Activated CD4-positive, alpha-beta T cell treated with anti-CD3 and anti-CD28 coated beads for 48 hours (primary cell): ENCODE results near the gene BEST4.
"Not testable (repeated sequence)": the region's sequence is repeated elsewhere in the genome, so short reads cannot be mapped to it uniquely, and the experiment has no call there.

Experiments
- DNase-seq: peaks from one replicate; pipeline ENCODE4 v3.0.0-alpha.2; 2020

BEST4 gene

GRCh38 chr1:44788120-44788860 is at the start of gene BEST4:
Gene BEST4 (minus strand): TSS chr1:44788170. CDS start chr1:44787705, 465 bp downstream.
- no peak for DNase-seq

GRCh38 chr1:44835738-44836675 is 48.0 kb upstream of the BEST4 start:
- DNase-seq, result peak; percentile 95

GRCh38 chr1:44834328-44834727 is 46.4 kb upstream of the BEST4 start:
- no peak for DNase-seq

- no peak for DNase-seq
Observed at GRCh38 chr1:44832056-44832705, 44.2 kb upstream of the BEST4 start.

GRCh38 chr1:44831516-44831915 is 43.5 kb upstream of the BEST4 start:
- no peak for DNase-seq

DNA sequence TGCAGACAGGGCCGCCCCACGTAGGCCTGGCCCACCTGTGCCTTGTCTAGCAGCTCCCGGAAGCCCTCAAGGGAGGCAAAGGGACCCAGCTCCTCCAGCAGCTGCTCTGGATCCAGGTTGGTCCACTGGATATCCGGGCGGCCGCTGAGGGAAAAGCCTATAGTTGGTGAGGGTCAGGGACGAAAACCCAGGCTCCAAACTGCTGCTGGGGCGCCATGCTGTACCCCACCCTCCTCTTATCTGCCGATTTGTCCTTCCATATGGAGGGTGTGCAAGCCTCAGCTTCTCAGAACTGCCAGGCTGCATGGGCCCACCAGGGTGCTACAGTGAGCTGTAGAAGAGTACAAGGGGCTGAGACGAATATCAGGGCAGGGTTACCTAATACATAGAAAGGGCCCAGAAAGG is 42.9 kb upstream of the BEST4 start:
- DNase-seq, result no peak

DNA sequence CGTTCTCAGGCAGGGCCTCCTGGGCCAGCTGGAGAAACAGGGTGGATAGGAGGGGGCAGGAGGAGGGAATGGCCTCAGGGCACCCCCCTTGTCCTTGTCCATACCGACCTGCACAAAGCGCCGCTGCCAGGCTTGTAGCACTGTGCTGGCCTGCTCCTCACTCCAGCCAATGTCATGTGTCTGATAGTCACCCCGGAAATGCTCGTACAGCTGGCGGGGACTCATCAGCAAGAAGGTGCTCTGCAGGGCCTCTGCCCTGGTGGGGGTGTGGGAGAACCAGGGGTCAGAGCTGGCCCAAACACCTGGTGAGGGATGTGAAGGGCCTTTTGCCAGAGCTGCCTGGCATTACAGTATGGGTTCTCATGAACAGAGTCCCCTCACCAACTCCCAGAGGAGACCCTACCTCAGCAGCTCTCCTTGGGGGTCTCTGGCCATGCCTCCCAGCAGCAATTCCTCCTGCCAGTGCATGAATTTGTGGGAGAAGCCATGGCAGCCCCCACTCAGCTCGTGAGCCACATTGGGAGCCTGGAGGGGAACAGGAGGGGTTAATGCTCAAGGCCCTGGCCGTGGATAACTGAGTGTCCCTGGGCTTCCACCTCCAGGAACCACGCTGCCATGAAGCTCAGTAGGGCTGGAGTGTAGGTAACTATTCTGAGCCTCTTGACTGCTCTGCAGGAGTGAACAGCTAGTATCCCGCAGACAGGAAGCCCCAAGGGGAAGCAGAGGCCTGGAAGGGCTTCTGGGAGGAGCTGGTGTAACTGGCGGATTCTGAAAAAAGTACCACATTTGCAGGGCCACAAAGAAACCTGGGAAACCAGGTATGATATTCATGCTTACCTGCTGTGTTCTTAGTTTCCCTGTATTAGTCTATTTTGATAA is 41.8 kb upstream of the BEST4 start:
- no peak for DNase-seq

GRCh38 chr1:44828841-44829440 is 41.0 kb upstream of the BEST4 start:
- no peak for DNase-seq

- DNase-seq, result no peak
Observed at GRCh38 chr1:44828003-44828651, 40.2 kb upstream of the BEST4 start.

- no peak for DNase-seq
Observed at GRCh38 chr1:44827197-44828002, 39.4 kb upstream of the BEST4 start.

DNA sequence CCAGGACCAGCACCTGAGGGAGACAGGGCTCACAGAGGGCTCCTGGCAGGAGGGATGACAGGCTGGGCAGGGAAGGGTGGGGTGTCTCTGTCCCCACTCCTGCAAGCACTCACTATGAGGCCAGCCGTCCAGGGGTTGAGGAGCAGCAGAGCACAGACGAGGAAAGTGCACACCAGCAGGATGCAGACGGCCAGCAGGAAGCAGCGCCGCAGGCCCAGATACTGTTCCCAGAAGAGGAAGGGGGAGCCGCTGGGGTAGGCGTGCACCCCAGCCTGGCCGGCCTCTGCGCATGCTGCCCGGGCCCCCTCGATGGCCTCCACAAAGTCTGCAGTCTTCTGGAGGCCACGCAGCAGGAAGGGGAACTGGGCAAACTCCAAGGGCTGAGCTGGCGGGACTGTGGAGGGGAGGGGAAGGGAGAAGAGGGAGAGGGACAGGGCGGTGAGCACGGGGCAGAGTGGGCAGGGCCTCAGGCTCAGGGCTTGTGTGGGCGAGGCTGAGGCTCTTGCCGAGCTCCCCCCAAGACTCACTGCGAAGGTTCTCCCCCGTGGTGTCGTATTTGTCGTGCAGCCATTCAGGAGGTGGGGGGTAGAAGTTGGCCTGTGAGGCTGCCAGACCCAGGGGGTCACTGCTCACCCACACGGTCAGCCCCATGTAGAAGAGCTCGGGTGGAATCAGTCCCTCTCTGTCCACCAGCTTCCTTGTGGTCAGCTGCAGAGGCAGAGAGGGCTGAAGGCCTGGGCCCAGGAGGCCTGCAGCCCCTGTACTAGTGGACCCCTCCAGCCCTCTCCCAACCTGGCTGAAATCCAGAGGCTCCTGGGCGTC is 38.6 kb upstream of the BEST4 start:
- no peak for DNase-seq

- DNase-seq, result not testable (repeated sequence)
Observed at GRCh38 chr1:44824392-44824791, 36.4 kb upstream of the BEST4 start.

GRCh38 chr1:44822981-44823451 is 35.0 kb upstream of the BEST4 start:
- no peak for DNase-seq

DNA sequence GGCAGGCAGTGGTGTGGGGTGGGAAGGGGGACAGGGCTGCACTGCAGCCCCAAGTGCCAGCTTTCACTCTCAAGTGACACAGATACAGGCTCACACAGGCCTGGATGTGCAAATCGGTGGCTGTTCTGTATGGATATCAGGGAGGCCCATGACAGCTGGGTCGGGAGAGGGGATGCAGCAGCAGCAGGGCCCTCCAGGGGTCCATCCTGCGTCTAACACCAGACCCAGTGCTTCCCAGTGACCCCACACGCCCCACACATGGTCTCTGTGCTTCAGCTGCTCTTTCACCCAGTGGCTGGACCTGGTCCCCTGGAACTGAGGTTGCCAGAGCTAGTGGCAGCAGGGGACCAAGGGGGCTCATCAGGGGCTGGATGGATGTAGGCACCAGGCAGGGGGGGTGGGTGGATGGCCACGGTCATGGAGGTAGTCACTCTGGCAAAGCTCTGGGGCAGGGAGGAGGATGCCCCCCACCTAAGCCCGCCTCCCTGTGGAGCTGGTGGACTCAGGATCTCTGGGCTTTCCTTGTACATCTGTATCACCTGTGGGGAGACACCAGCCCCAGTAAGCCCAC is 34.2 kb upstream of the BEST4 start:
- no peak for DNase-seq

DNA sequence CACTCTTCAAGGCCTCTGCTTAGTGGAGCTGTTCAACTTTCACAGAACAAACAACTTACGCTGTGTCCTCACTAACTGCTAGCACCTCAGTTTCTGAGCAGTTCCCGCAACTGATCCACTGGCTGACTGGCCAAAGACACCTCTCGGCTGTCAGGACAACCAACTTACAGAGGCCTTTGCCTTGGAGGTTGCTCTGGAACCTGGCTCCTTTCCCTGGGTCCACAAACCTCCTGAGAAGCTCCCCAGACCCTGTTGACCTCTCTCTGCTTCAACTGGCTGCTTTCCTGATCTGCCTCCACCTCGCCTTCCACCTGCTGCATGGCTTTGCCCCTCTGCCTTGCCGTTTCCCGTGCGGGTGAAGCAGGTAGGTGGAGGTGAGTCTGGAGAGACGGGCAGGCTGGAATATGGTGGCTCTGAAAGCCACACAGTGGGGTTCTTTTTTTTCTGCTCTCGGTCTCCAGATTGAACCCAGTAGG is 33.3 kb upstream of the BEST4 start:
- DNase-seq, result no peak

- DNase-seq, result no peak
Observed at GRCh38 chr1:44820328-44821239, 32.6 kb upstream of the BEST4 start.

- DNase-seq, result peak; percentile 91
Observed at GRCh38 chr1:44819608-44820327, 31.8 kb upstream of the BEST4 start.
